ENCODE results near the gene ZNF326. TPM values are rescaled to one million over a fixed set of nuclear protein-coding genes. Genes with fewer than 3 reads are reported as not detected.

The ZNF326 gene
- total RNA-seq, 1 experiment from 2014 or later, result 19.3 TPM

DNA sequence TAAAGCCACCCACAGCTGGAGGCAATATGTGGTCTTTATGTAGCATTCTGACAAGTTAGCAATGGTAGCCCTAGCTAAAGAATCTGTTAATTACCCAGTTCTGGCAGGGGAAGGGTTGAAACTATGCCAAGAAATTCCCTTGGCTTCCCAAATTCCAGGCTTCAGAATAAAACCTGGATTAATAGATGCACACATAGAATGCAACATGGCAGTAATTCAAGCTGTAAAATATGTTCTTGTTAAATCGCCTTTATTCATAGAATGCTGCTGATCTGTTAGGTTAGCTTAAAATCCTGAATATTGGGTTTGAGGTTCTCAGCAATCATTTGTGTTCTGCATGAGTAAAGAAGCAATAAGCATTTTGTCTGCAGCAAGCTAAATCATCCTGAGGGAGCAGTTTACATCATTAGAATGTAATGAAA, 80.1 kb downstream of the ZNF326 start (continued):
- TF ChIP-seq, protein P1, sequence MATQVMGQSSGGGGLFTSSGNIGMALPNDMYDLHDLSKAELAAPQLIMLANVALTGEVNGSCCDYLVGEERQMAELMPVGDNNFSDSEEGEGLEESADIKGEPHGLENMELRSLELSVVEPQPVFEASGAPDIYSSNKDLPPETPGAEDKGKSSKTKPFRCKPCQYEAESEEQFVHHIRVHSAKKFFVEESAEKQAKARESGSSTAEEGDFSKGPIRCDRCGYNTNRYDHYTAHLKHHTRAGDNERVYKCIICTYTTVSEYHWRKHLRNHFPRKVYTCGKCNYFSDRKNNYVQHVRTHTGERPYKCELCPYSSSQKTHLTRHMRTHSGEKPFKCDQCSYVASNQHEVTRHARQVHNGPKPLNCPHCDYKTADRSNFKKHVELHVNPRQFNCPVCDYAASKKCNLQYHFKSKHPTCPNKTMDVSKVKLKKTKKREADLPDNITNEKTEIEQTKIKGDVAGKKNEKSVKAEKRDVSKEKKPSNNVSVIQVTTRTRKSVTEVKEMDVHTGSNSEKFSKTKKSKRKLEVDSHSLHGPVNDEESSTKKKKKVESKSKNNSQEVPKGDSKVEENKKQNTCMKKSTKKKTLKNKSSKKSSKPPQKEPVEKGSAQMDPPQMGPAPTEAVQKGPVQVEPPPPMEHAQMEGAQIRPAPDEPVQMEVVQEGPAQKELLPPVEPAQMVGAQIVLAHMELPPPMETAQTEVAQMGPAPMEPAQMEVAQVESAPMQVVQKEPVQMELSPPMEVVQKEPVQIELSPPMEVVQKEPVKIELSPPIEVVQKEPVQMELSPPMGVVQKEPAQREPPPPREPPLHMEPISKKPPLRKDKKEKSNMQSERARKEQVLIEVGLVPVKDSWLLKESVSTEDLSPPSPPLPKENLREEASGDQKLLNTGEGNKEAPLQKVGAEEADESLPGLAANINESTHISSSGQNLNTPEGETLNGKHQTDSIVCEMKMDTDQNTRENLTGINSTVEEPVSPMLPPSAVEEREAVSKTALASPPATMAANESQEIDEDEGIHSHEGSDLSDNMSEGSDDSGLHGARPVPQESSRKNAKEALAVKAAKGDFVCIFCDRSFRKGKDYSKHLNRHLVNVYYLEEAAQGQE (IDR thresholded peaks at IDR 0.05; ENCODE audit: low read depth), result no peak
- TF ChIP-seq FOSL1 (IDR thresholded peaks at IDR 0.05; ENCODE audit: low read depth), result no peak
- TF ChIP-seq JUND (IDR thresholded peaks at IDR 0.05), result no peak
- TF ChIP-seq TCF7L2 (IDR thresholded peaks at IDR 0.05; ENCODE audit: borderline replicate concordance, extremely low read depth, insufficient read depth, insufficient read length), result no peak
- no peak for TF ChIP-seq RAD21 (IDR thresholded peaks at IDR 0.05; ENCODE audit: low read depth)
- no peak for TF ChIP-seq POLR2A (IDR thresholded peaks at IDR 0.05; ENCODE audit: borderline replicate concordance, extremely low read depth, insufficient read depth, insufficient read length)
- no peak for TF ChIP-seq SRF (IDR thresholded peaks at IDR 0.05; ENCODE audit: low read depth)
- TF ChIP-seq EZH2 (IDR thresholded peaks at IDR 0.05), result no peak

DNA sequence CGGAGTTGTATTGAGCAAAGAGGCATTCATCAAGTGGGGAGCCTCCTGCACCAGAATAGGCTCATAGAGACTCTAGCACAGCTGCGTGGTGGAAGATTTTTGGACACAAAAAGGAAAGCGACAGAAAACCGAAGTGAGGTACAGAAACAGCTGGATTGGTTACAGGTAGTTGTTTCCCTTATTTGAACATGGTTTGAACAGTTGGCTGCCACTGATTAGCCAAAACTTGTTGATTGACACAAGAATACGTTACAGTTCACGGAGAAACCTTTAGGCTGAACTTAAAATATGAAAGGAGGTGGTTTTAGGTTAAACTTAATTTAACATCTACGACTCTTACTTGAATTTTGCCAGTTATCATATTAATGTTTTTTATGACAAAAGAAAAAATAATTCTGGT, 89.1 kb downstream of the ZNF326 start:
- Histone ChIP-seq H3K9me3 (ENCODE audit: control insufficient read depth in 1 of 2, insufficient read depth in 1 of 2, low read depth in 1 of 2, low read length in 2 of 2) (no peaks in the 10 kb centered on the region), H3K27me3 (ENCODE audit: insufficient read depth, low read length) (peaks cover 70% of the 10 kb centered on the region), H2AFZ (ENCODE audit: low read depth, low read length, poor library complexity, severe bottlenecking) (no peak overlapping the region), H3K9ac (ENCODE audit: low read length) (no peak overlapping the region), H3K4me3 (replicated peaks in 1 of 2; ENCODE audit: low read depth in 1 of 2, low read length in 2 of 2) (no peak overlapping the region), H3K79me2 (ENCODE audit: insufficient read depth, low read length) (no peaks in the 10 kb centered on the region), H3K36me3 (ENCODE audit: control insufficient read depth in 1 of 2, insufficient read depth in 2 of 2, low read length in 2 of 2) (no peaks in the 10 kb centered on the region), H3K27ac (ENCODE audit: low read depth, low read length) (no peak overlapping the region), H3K9me2 (ENCODE audit: insufficient read depth) (no peaks in the 10 kb centered on the region), H3K4me1 (ENCODE audit: control insufficient read depth in 1 of 2, insufficient read depth in 2 of 2, low read length in 2 of 2) (no peaks in the 10 kb centered on the region), H4K20me1 (ENCODE audit: insufficient read depth) (no peaks in the 10 kb centered on the region), H3K4me2 (ENCODE audit: low read length) (no peak overlapping the region)
- ChIA-PET POLR2A (no interaction called here), CTCF (no interaction called here), RAD21 (ENCODE audit: low non-redundant PET in 1 of 2, low total read pairs in 2 of 2, uncharacterized antibody in 2 of 2, unreplicated experiment in 2 of 2) (no interaction called here)
- ATAC-seq (no peak), DNase-seq (ENCODE audit: low read depth, low spot score) (no peak)
- BruUV-seq (replicated peaks), result no TSS peak
- intact Hi-C loops (cut with micrococcal nuclease), result no loop called here
- TF ChIP-seq, protein P2, sequence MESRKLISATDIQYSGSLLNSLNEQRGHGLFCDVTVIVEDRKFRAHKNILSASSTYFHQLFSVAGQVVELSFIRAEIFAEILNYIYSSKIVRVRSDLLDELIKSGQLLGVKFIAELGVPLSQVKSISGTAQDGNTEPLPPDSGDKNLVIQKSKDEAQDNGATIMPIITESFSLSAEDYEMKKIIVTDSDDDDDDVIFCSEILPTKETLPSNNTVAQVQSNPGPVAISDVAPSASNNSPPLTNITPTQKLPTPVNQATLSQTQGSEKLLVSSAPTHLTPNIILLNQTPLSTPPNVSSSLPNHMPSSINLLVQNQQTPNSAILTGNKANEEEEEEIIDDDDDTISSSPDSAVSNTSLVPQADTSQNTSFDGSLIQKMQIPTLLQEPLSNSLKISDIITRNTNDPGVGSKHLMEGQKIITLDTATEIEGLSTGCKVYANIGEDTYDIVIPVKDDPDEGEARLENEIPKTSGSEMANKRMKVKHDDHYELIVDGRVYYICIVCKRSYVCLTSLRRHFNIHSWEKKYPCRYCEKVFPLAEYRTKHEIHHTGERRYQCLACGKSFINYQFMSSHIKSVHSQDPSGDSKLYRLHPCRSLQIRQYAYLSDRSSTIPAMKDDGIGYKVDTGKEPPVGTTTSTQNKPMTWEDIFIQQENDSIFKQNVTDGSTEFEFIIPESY (IDR thresholded peaks at IDR 0.05; ENCODE audit: extremely low read depth, insufficient replicate concordance, low read length), result no peak
- no peak for TF ChIP-seq SRF (IDR thresholded peaks at IDR 0.05; ENCODE audit: low read depth)
- no peak for TF ChIP-seq EZH2phosphoT487 (IDR thresholded peaks at IDR 0.05; ENCODE audit: borderline replicate concordance)
- TF ChIP-seq YY1 (IDR thresholded peaks at IDR 0.05; ENCODE audit: extremely low read depth, insufficient replicate concordance, low read depth, low read length), result no peak
- TF ChIP-seq SP1 (IDR thresholded peaks at IDR 0.05; ENCODE audit: low read depth), result no peak
- TF ChIP-seq TCF7L2 (IDR thresholded peaks at IDR 0.05; ENCODE audit: borderline replicate concordance, extremely low read depth, insufficient read depth, insufficient read length), result no peak
- no peak for TF ChIP-seq POLR2A (IDR thresholded peaks at IDR 0.05; ENCODE audit: borderline replicate concordance, extremely low read depth, insufficient read depth, insufficient read length)

Data from HCT116 (cell line).